T-helper 22 cell (primary cell): ENCODE results near the gene UAP1L1.
"Not testable (repeated sequence)": the region's sequence is repeated elsewhere in the genome, so short reads cannot be mapped to it uniquely, and the experiment has no call there.

Experiments used
- DNase-seq: peaks from one replicate; pipeline ENCODE4 v3.0.0-alpha.2; 2020; ENCODE audit warnings: low read depth

UAP1L1 gene

DNA sequence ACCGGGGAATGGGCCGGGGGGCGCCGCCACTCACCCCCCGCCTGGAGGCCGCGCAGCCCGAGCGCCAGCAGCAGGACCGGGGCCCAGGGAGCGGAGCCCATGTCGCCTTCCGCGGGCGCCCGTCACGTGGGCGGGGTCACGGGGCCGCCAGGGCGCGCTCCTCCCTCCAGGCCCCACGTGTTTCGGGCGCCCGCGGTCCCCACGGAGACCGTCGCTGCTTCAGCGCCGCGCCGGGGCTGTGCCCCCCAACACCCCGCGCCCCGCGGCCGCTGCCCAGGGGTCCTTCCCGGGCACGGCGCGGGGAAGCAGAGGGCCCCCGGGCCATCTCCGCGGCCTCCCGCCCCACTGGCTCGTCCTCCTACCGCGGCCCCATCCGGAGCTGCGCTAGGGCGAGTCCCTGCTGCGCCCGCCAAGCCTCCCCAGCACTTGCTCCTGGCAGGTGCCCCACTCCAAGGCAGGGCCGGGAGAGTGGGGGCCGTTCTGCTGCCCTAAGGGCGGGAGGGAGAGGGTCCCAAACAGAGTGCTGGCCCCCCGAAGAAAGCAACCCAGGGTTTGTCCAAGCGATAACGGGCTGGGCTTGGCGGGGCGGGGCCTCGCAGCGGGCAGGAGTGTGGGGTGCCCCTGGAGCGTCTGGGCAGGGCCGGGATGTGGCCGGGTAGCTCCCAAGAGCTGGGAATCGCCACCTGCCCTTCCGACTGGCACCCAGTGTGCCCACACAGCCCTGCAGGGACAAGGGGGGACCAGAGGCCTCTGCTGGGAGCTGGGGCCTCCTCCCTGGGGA lies 37.5 kb downstream of the UAP1L1 start, which contains the start of gene DPP7:
Gene DPP7, minus strand, starts transcription at position 121 of the 781 bp plus-strand sequence. Its CDS starts 20 bp downstream, at position 101.
- peak; percentile 69 for DNase-seq

DNA sequence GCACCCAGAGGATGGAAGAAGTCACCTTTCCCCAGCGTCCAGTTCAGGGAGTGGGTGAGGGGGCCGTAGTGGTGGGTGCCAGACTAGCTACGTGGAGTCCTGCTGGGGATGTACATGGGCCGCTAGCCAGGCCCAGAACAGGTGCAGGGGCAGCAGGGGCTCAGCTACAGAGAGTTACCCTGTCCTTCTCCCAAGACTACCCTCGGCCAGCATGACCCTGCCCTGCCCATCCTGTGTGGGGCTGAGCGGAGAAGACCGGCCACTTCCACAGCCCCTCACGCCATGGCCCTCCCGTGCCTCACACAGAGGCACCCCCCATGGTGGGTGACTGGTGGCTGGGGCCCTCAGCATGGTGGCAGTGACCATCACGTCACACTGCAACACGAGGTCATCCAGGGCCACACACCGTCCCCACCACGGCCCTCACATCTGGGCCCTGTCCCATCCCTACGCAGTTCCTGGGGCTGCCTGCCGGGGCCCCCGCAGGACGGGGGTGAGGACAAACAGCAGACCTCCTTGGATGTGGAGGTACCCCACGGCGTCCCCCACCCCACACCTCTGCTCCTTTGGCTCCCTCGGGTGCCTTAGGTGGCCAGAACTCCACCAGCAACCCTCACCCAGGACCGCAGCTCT lies 38.2 kb downstream of the UAP1L1 start:
- DNase-seq = no peak

DNA sequence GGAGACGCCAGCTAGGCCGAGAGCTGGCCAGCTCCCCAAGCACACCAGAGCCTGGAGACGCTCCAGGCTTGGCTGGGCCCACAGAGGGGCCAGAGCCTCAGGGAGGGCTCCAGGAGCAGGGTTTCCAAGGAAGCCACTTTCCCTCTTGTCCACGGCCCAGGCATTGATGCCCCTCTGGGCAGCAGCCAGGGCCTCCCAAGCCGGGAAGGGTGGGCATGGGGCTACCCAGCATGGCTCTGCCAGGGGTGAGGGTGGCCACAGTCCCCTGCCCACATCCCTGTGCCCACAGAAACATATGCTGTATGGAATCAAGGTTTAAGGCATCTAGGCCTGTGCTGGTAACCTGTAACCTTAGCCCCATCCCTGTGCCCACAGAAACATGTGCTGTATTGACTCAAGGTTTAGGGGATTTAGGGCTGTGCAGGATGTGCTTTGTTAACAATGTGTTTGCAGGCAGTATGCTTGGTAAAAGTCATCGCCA lies 38.8 kb downstream of the UAP1L1 start:
- DNase-seq = no peak

DNA sequence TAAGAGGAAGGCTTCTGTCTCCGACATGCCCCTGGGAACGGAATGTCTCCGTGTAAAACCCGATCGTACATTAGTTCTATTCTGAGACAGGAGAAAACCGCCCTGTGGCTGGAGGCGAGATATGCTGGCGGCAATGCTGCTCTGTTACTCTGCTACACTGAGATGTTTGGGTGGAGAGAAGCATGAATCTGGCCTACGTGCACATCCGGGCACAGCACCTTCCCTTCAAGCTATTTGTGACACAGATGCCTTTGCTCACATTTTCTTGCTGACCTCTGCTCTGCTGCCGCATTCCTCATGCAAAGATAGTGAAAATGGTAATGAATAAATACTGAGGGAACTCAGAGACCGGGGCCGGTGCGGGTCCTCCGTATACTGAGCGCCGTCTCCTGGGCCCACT lies 39.4 kb downstream of the UAP1L1 start:
- no peak for DNase-seq

DNA sequence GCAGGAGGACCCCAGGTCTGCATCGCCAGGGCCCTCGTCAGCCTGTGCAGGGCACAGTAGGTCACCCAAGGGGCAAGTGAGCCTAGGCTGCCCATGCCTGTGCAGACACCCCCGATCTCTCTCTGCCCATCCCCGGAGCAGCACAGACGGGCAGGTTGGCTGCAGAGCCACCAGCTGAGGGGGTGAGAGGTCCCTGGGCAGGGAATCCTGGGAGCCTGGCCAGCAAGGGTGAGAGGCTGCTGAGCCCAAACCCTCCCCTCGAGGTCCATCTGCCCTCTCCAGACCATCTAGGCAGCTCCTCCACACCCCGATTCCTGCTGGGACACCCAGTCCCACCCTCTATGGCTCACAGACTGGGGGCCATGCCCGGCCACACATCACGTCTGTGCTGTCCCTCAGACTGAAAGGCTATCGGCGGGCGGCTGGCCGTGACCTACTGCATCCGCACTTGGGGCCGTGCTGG lies 40.0 kb downstream of the UAP1L1 start:
- no peak for DNase-seq

DNA sequence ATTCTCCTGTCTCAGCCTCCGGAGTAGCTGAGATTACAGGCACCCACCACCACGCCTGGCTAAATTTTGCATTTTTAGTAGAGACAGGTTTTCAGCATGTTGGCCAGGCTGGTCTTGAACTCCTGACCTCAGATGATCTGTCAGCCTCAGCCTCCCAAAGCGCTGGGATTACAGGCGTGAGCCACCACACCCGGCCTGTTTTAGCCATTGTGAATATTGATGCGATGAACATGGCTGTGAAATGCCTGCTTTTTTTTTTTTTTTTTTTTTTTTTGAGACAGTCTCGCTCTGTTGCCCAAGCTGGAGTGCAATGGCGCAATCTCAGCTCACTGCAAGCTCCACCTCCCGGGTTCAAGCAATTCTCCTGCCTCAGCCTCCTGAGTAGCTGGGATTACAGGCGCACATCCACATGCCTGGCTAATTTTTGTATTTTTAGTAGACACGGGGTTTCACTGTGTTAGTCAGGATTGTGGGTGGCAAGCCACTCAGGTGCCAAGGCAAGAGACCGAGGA lies 40.8 kb downstream of the UAP1L1 start:
- not testable (repeated sequence) for DNase-seq

DNA sequence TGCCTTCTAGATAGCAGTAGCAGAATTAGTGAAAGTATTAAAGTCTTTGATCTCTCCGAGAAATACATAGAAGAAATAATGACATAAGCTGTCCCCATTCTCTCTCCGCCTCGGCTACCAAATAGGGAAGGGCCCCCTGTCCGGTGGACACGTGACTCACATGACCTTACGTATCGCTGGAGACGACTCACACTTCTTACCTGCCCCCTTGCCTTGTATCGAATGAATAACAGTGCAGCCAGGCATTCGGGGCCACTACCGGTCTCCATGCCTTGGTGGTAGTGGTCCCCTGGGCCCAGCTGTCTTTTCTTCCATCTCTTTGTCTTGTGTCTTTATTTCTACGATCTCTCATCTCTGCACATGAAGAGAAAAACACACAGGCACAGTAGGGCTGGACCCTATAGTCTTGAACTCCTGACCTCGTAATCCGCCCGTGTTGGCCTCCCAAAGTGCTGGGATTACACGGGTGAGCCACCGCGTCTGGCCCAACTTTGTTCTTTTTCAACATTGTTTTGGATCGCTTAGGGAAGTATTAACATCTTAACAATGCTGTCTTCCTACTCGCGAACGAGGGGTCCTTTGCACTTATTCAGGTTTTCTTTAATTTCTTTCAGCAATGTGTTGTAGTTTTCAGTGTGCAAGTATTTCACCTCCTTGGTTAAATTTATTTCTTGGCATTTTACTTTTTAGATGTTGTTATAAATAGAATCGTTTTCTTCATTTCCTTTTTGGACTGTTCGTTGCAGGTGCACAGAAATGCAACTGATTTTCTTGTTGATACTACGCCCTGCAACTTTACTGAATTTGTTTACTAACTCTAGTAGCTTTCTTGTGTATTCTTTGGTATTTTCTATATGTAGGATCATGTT lies 44.8 kb downstream of the UAP1L1 start:
- DNase-seq = not testable (repeated sequence)

DNA sequence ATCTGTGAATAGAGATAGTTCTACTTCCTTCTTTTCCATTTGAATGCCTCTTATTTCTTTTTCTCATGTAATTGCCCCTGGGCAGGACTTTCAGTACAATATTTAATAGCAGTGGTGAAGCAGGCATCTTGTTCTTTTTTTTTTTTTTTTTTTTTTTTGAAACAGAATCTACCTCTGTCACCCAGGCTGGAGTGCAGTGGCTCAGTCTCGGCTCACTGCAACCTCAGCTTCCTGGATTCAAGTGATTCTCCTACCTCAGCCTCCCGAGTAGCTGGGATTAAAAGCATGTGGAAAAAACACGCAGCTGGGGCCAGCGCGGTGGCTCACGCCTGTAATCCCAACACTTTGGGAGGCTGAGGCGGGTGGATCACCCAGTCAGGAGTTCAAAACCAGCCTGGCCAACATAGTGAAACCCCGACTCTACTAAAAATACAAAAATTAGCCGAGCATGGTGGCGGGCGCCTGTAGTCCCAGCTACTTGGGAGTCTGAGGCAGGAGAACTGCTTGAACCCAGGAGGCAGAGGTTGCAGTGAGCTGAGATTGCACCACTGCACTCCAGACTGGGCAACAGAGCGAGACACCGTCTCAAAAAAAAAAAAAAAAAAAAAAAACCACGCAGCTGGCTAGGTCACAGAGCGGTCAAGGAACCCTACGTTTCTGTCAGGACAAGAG lies 45.6 kb downstream of the UAP1L1 start:
- DNase-seq = not testable (repeated sequence)

DNA sequence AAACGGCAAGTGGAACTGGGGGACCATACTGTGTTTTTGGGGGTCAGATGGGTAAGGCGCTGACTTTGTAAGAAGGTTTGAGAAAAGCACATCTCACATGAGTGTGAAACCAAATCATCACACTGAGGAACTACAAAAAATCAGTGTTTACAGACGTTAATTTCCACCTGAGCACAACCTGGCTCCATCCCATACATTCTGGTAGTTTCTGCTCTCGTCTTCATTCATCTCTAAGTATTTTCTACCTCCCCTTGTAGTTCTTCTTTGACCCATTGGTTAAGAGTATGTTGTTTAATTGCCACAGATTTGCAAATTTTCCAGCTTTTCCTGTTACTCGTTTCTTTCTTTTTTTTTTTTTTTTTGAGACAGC lies 46.1 kb downstream of the UAP1L1 start:
- DNase-seq = no peak

DNA sequence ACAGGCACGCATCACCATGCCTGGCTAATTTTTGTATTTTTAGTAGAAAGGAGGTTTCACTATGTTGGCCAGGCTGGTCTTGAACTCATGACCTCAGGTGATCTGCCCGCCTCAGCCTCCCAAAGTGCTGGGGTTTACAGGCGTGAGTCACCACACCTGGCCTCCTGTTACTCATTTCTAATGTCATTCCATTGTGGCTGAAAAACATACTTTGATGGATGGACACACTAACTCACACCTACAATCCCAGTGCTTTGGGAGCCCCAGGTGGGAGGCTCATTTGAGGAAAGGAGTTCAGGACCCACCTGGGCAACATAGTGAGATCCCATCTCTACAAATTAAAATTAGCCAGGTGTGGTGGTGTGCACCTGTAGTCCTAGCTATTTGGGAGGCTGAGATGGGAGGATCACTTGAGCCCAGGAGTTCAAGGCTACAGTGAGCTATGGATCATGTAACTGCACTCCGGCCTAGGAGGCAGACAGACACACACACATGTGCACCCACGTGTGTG lies 46.7 kb downstream of the UAP1L1 start:
- not testable (repeated sequence) for DNase-seq

DNA sequence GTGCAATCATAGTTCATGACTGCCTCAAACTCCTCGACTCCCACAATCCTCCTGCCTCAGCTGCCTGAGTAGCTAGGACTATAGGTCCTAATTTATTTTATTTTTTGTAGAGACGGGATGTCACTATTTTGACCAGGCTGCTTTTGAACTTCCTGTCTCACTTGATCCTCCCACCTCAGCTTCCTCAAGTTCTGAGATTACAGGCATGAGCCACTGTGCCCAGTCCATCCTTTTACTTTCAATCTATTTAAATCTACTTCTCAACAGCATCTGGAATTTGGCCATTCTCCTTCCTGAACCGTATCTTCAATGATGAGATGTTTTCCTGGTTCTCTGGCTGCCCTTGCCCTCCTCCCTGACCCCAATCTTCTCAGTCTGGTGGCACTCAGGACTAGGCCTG lies 49.5 kb downstream of the UAP1L1 start:
- DNase-seq = no peak

DNA sequence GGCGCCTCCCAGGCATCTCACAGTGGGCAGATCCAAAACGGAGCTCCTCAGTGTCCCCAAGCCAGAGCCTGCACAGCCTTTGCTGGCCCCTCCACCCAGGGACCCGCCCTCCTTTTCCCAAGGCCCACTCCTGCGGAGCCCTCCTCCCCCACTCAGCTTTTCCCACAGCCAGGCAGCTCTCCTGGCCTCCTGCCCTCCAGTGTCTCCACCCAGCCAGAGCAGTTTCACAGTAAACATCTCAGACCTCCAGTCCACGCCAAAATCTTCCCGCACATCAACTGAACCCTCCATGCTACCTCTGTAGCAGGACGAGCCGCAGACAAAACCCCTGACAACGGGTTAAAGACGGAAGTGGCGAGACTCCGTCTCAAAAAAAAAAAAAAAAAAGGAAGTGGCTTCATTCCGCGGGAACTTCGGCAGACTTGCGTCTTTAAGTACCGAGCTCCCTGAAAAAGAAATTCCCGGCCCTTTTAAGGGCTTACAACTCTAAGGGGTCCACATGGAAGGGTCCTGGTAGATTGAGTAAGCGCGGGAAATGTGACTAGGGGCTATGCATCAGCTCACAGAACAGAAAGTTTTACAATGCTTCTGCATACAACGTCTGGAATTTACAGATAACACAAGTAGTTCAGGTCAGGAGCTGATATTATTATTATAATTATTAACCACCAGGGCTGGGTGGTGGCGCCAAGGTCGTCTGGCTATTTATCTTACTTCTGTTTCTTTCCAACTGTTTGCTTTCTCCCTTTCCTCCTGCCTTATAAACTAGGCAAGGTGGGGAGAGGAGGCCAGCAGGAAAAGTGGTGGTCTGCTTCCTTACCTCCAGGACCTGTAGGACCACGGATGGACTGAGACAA lies 50.2 kb downstream of the UAP1L1 start:
- peak; percentile 23 for DNase-seq

DNA sequence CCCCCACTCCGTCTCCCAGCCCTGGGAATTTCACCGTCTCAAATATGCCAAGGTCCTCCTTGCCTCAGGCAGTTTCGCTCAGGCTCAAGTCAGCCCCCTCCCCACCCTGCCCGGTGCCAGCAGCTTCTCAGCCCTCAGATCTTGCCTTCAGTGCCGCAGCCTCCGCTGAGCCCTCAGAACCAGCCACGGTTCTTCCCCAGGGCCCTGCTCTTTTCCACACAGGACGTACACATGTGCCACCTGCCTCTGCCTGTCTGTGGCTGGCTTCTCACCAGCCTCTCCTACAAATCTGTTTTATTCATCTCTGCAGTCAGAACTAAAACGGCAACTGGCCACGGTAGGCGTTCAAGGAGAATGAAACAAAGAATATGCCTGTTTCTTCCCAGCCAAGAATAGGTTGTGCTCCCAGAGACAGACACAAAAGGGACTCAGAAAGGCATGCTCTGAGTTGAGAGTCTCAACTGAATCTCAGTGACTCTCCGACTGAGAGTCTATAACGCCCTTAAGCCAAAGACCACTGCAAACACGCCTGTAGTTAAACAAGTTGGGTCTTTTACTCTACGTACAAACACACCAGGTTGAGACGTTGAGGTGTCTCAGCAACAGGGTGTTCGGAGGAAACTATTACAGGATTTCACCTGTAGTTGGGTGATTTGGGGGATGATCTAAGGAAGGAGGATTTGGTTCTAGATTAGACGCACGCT lies 51.0 kb downstream of the UAP1L1 start:
- no peak for DNase-seq

DNA sequence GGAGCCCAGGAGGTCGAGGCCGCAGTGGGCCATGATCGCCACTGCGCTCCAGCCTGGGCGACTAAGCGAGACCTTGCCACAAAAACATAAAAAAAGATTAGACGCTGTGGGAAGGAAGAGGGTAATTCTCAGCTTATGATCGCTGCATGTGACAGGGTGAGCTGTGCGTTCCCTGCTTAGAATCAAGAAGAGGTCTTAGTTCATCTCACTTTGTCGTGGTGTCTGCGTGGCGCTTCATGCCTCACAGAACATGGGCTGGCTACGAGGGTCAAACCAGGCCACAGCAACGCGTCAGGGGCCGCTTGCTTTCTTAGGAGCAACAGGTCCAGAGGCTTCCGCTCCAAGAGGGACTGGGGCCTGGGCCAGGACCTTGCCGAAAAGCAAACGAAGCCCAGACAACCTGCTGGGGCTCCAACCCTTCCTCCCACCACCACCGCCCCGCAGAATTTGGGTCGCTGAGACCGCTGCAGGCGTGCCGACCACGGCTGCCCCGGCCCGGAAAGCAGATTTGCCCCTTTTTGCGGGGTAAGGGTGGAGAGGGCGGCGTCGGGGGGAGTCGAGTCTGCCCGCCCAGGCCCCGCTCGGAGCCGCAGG lies 51.6 kb downstream of the UAP1L1 start:
- no peak for DNase-seq

DNA sequence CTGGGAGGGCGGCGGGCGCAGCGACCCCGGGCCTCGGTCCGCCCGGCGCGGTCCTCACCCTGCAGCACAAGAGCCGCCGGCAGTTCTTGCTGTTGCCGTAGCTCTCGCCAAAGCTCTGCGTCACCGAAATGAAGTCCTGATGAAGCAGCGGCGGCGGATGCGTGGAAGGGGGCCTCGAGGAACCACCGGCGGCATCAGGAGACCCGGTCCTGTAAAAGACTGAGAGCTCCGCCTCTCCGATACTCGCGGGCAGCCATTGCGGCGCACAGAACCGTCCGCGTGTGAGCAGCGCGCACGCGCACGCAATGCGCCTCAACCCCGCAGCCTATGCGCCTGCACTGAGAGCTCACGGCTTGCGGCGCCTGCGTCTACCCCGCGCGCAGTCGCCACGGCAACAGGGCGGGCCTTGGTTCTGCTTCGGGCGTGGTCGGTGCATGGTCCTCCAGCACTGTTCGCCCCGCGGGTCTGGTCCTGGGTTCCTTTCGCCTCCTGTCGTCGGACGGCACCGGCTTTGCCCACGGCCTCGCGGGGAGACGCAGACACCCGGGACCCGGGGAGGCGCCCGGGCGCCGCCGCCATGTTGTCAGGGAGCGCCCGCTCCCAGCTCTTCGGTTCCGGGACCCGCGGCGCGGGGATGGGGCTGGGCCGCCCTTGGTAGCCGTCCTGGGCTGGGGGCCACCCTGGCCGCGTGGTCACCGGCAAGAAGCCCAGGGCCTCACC lies 52.3 kb downstream of the UAP1L1 start:
- DNase-seq = peak; percentile 83

DNA sequence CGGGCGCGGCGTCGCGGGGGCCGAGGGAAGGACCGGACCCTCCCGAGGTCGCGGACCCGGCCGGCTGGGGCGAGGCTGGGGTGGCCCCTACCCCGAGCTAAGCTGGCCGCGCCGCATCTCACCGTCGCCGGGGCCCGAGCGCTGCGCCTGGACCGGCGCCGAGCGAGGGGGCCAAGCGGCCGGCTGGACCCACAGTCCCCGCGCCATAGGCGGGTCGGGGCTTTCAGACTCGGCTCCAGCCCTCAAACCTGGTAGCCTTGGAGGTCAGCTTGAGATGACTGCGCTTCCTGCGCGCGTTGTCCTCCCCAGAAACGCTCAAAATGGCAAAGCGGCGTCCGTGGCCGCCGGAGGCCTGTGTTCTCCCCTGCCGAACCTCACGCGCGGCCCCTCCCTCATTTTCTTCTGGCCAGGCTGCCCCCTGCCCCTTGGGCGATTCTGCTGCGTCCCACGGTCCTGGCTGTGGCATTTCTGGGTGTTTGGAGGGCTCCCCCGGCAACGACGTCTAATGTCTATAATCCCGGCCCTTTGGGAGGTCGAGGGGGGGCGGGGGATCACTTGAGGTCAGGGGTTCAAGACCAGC lies 52.9 kb downstream of the UAP1L1 start:
- DNase-seq = no peak
